Mammary epithelial cell (primary cell): ENCODE data around the gene DUSP6.

Experiments used
- EZH2 ChIP-seq: IDR thresholded peaks from 2 replicates; pipeline ENCODE4 v1.6.1; 2012; ENCODE audit warnings: low read length, inconsistent platforms, borderline replicate concordance
- TF ChIP-seq, protein P1 (sequence below), 2 donors: IDR thresholded peaks in 1 of 2; conservative IDR thresholded peaks in 1 of 2; 2 replicates each; pipeline ENCODE4 v1.5.1; 2011 to 2012; ENCODE audit warnings: inconsistent platforms in 2 of 2, low read length in 2 of 2, mild to moderate bottlenecking in 2 of 2, control low read depth in 1 of 2, low read depth in 1 of 2; ENCODE audit not compliant: insufficient read depth in 1 of 2; ENCODE audit errors: extremely low read depth in 1 of 2

- TF ChIP-seq EZH2: no peak
- TF ChIP-seq, protein P1, sequence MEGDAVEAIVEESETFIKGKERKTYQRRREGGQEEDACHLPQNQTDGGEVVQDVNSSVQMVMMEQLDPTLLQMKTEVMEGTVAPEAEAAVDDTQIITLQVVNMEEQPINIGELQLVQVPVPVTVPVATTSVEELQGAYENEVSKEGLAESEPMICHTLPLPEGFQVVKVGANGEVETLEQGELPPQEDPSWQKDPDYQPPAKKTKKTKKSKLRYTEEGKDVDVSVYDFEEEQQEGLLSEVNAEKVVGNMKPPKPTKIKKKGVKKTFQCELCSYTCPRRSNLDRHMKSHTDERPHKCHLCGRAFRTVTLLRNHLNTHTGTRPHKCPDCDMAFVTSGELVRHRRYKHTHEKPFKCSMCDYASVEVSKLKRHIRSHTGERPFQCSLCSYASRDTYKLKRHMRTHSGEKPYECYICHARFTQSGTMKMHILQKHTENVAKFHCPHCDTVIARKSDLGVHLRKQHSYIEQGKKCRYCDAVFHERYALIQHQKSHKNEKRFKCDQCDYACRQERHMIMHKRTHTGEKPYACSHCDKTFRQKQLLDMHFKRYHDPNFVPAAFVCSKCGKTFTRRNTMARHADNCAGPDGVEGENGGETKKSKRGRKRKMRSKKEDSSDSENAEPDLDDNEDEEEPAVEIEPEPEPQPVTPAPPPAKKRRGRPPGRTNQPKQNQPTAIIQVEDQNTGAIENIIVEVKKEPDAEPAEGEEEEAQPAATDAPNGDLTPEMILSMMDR (conservative IDR thresholded peaks at IDR 0.05 in 1 of 2, IDR thresholded peaks at IDR 0.05 in 1 of 2; ENCODE audit: extremely low read depth in 1 of 2, insufficient read depth in 1 of 2, low read depth in 1 of 2, low read length in 2 of 2): no peak
Measured at GRCh38 chr12:89384807-89385206, 32.5 kb upstream of the DUSP6 start.
